HCT116 (cell line): ENCODE results near the gene SETD3.

ENCODE experiments used
- CTCF ChIP-seq, 3 experiments: fragments of 200-600 bp in 1 of 3; sonication (generic) in 1 of 3; IDR thresholded peaks in 2 of 3; conservative IDR thresholded peaks in 1 of 3; 2 replicates each; pipeline ENCODE4 v1.5.1; 2012 to 2017; ENCODE audit warnings: low read depth in 2 of 3, low read length in 2 of 3, antibody characterized with exemption in 1 of 3, borderline replicate concordance in 1 of 3, control low read depth in 1 of 3, mild to moderate bottlenecking in 1 of 3, mixed read lengths in 1 of 3, mixed run types in 1 of 3, moderate library complexity in 1 of 3; ENCODE audit not compliant: insufficient read depth in 1 of 3
- EZH2 ChIP-seq: fragments of 200-600 bp; sonication (generic); IDR thresholded peaks from 2 replicates; pipeline ENCODE4 v1.6.1; 2017; ENCODE audit warnings: antibody characterized with exemption, mixed run types
- EZH2phosphoT487 ChIP-seq: fragments of 200-600 bp; IDR thresholded peaks from 2 replicates; pipeline ENCODE4 v1.6.1; 2018; ENCODE audit warnings: antibody characterized with exemption, borderline replicate concordance
- POLR2A ChIP-seq: IDR thresholded peaks from 2 replicates; pipeline ENCODE4 v1.7.0; 2011; ENCODE audit warnings: borderline replicate concordance; ENCODE audit not compliant: insufficient read depth, insufficient read length; ENCODE audit errors: extremely low read depth
- POLR2AphosphoS5 ChIP-seq: IDR thresholded peaks from 2 replicates; pipeline ENCODE4 v1.6.1; 2011; ENCODE audit warnings: mild to moderate bottlenecking, low read depth, low read length, moderate library complexity
- SIN3A ChIP-seq: IDR thresholded peaks from 2 replicates; pipeline ENCODE4 v1.6.1; 2012; ENCODE audit warnings: low read depth
- ZNF274 ChIP-seq: fragments of 200-500 bp; sonication (Bioruptor generic); IDR thresholded peaks from 2 replicates; pipeline ENCODE4 v1.6.1; 2014; ENCODE audit warnings: mild to moderate bottlenecking, low read depth, low read length, inconsistent platforms

- no peak for TF ChIP-seq EZH2
- no peak for TF ChIP-seq POLR2A
- TF ChIP-seq SIN3A, result no peak
- no peak for TF ChIP-seq CTCF (IDR thresholded peaks at IDR 0.05 in 2 of 3, conservative IDR thresholded peaks at IDR 0.05 in 1 of 3; ENCODE audit: borderline replicate concordance in 1 of 3, insufficient read depth in 1 of 3, low read depth in 2 of 3, low read length in 2 of 3)
- TF ChIP-seq POLR2AphosphoS5, result no peak
- TF ChIP-seq EZH2phosphoT487, result no peak
- no peak for TF ChIP-seq ZNF274
These were observed 95.9 kb downstream of the SETD3 start for GRCh38 chr14:99384450-99385417.
